HEK293 (cell line): ENCODE data around the gene MDM4.

Experiments
- CTCF ChIA-PET: fragments of 350-600 bp; formaldehyde crosslinking; extraction: SDS; loops from one replicate; lab custom pipeline; 2021; ENCODE audit warnings: antibody characterized with exemption; lab: Yijun Ruan, JAX
- POLR2A ChIA-PET: fragments of 300-600 bp; formaldehyde crosslinking; extraction: SDS; loops from one replicate; lab custom pipeline; 2020; ENCODE audit warnings: antibody characterized with exemption, inconsistent platforms; lab: Yijun Ruan, JAX
- H3K27ac ChIP-seq: fragments of 200-500 bp; sonication (Bioruptor generic); 2 replicates; pipeline ENCODE4 v1.5.1; 2014; ENCODE audit warnings: low read depth, low read length, control low read depth, inconsistent platforms; ENCODE audit errors: extremely low read depth
- H3K36me3 ChIP-seq, 2 experiments: fragments of 200-500 bp in 1 of 2; sonication (Bioruptor generic) in 1 of 2; 1 replicate in 1 of 2; 2 replicates in 1 of 2; pipeline ENCODE4 v1.5.1; 2014 to 2017; ENCODE audit warnings: inconsistent platforms in 2 of 2, low read length in 2 of 2; ENCODE audit not compliant: control insufficient read depth in 2 of 2, insufficient read depth in 1 of 2
- H3K4me1 ChIP-seq: fragments of 200-500 bp; sonication (Bioruptor generic); 2 replicates; pipeline ENCODE4 v1.5.1; 2014; ENCODE audit warnings: mild to moderate bottlenecking, low read length, inconsistent platforms; ENCODE audit not compliant: control insufficient read depth, insufficient read depth
- H3K4me3 ChIP-seq: 2 replicates; pipeline ENCODE4 v1.5.1; 2011; ENCODE audit warnings: low read depth, mild to moderate bottlenecking, control low read depth, low read length, moderate library complexity
- H3K9me3 ChIP-seq: fragments of 200-500 bp; sonication (Bioruptor generic); 2 replicates; pipeline ENCODE4 v1.5.1; 2014; ENCODE audit warnings: low read depth, low read length, inconsistent platforms; ENCODE audit not compliant: control insufficient read depth, insufficient read depth
- BCL11B ChIP-seq: fragments of 450-650 bp; formaldehyde crosslinking; IDR thresholded peaks from 2 replicates; pipeline ENCODE4 v1.5.1; 2016; ENCODE audit warnings: low read depth, missing biosample characterization, missing genetic modification characterization
- PRDM1 ChIP-seq: fragments of 450-650 bp; formaldehyde crosslinking; IDR thresholded peaks from 2 replicates; pipeline ENCODE4; 2016; ENCODE audit warnings: missing biosample characterization, missing genetic modification characterization
- TCF7L2 ChIP-seq: IDR thresholded peaks from 2 replicates; pipeline ENCODE4 v1.6.1; 2011; ENCODE audit warnings: low read depth, mild to moderate bottlenecking, inconsistent platforms, low read length, moderate library complexity, borderline replicate concordance
- YY1 ChIP-seq: fragments of 450-650 bp; formaldehyde crosslinking; IDR thresholded peaks from 2 replicates; pipeline ENCODE4 v1.5.1; 2018; ENCODE audit warnings: missing biosample characterization, missing genetic modification characterization
- ZBTB8A ChIP-seq: fragments of 450-650 bp; formaldehyde crosslinking; IDR thresholded peaks from 2 replicates; pipeline ENCODE4 v1.5.1; 2016; ENCODE audit warnings: missing biosample characterization, missing genetic modification characterization
- ZFHX2 ChIP-seq: fragments of 450-650 bp; formaldehyde crosslinking; conservative IDR thresholded peaks from 2 replicates; pipeline ENCODE4 v1.5.1; 2016; ENCODE audit warnings: missing biosample characterization, missing genetic modification characterization
- ZIC2 ChIP-seq: fragments of 450-650 bp; formaldehyde crosslinking; IDR thresholded peaks from 2 replicates; pipeline ENCODE4 v1.5.1; 2016; ENCODE audit warnings: missing biosample characterization, missing genetic modification characterization
- ZNF148 ChIP-seq: fragments of 450-650 bp; formaldehyde crosslinking; IDR thresholded peaks from 2 replicates; pipeline ENCODE4 v1.5.0; 2017; ENCODE audit warnings: missing biosample characterization, missing genetic modification characterization, borderline replicate concordance
- ZNF157 ChIP-seq: fragments of 450-650 bp; formaldehyde crosslinking; IDR thresholded peaks from 2 replicates; pipeline ENCODE4 v1.5.1; 2016; ENCODE audit warnings: missing biosample characterization, missing genetic modification characterization
- ZNF19 ChIP-seq: fragments of 450-650 bp; formaldehyde crosslinking; IDR thresholded peaks from 2 replicates; pipeline ENCODE4; 2016; ENCODE audit warnings: missing biosample characterization, missing genetic modification characterization, low read depth
- ZNF223 ChIP-seq: fragments of 450-650 bp; formaldehyde crosslinking; IDR thresholded peaks from 2 replicates; pipeline ENCODE4 v1.5.1; 2016; ENCODE audit warnings: missing biosample characterization, missing genetic modification characterization
- ZNF274 ChIP-seq, 2 experiments: fragments of 200-500 bp in 1 of 2; fragments of 450-650 bp in 1 of 2; sonication (Bioruptor generic) in 1 of 2; formaldehyde crosslinking in 1 of 2; IDR thresholded peaks; 2 replicates each; pipeline versions ENCODE4 v1.5.1 to v1.6.1; 2014 to 2016; ENCODE audit warnings: borderline replicate concordance in 1 of 2, inconsistent platforms in 1 of 2, low read length in 1 of 2, missing biosample characterization in 1 of 2, missing genetic modification characterization in 1 of 2
- ZNF416 ChIP-seq: fragments of 450-650 bp; formaldehyde crosslinking; IDR thresholded peaks from 2 replicates; pipeline ENCODE4 v1.5.1; 2016; ENCODE audit warnings: missing biosample characterization, missing genetic modification characterization
- ZNF521 ChIP-seq: fragments of 450-650 bp; formaldehyde crosslinking; IDR thresholded peaks from 2 replicates; pipeline ENCODE4 v1.5.1; 2017; ENCODE audit warnings: missing biosample characterization, mild to moderate bottlenecking, missing genetic modification characterization
- ZNF530 ChIP-seq: fragments of 450-650 bp; formaldehyde crosslinking; IDR thresholded peaks from 2 replicates; pipeline ENCODE4 v1.5.1; 2016; ENCODE audit warnings: low read depth, missing biosample characterization, missing genetic modification characterization
- ZNF610 ChIP-seq: fragments of 450-650 bp; formaldehyde crosslinking; IDR thresholded peaks from 2 replicates; pipeline ENCODE4 v1.5.1; 2016; ENCODE audit warnings: missing biosample characterization, missing genetic modification characterization, borderline replicate concordance
- ZNF624 ChIP-seq: fragments of 450-650 bp; formaldehyde crosslinking; IDR thresholded peaks from 2 replicates; pipeline ENCODE4 v1.5.1; 2017; ENCODE audit warnings: missing biosample characterization, missing genetic modification characterization
- ZNF701 ChIP-seq: fragments of 450-650 bp; formaldehyde crosslinking; IDR thresholded peaks from 2 replicates; pipeline ENCODE4 v1.5.1; 2016; ENCODE audit warnings: missing biosample characterization, missing genetic modification characterization
- ZNF76 ChIP-seq: fragments of 450-650 bp; formaldehyde crosslinking; IDR thresholded peaks from 2 replicates; pipeline ENCODE4; 2016; ENCODE audit warnings: low read depth, missing biosample characterization, missing genetic modification characterization, borderline replicate concordance
- ZNF785 ChIP-seq: fragments of 450-650 bp; formaldehyde crosslinking; IDR thresholded peaks from 2 replicates; pipeline ENCODE4 v1.5.1; 2016; ENCODE audit warnings: missing biosample characterization, missing genetic modification characterization
- ZNF791 ChIP-seq: fragments of 450-650 bp; formaldehyde crosslinking; IDR thresholded peaks from 2 replicates; pipeline ENCODE4 v1.5.1; 2016; ENCODE audit warnings: missing biosample characterization, missing genetic modification characterization
- ZNF792 ChIP-seq: fragments of 450-650 bp; formaldehyde crosslinking; IDR thresholded peaks from 2 replicates; pipeline ENCODE4 v1.5.1; 2016; ENCODE audit warnings: missing biosample characterization, missing genetic modification characterization
- TF ChIP-seq, protein P1 (sequence below): fragments of 450-650 bp; formaldehyde crosslinking; IDR thresholded peaks from 2 replicates; pipeline ENCODE4 v1.5.1; 2016; ENCODE audit warnings: missing biosample characterization, missing genetic modification characterization
- TF ChIP-seq, protein P2 (sequence below): fragments of 450-650 bp; formaldehyde crosslinking; IDR thresholded peaks from 2 replicates; pipeline ENCODE4 v1.5.1; 2017; ENCODE audit warnings: missing biosample characterization, missing genetic modification characterization
- TF ChIP-seq, protein P3 (sequence below): fragments of 450-650 bp; formaldehyde crosslinking; IDR thresholded peaks from 2 replicates; pipeline ENCODE4 v1.5.1; 2017; ENCODE audit warnings: missing biosample characterization, mild to moderate bottlenecking, missing genetic modification characterization, moderate library complexity
- TF ChIP-seq, protein P4 (sequence below): fragments of 450-650 bp; formaldehyde crosslinking; IDR thresholded peaks from 2 replicates; pipeline ENCODE4 v1.5.1; 2016; ENCODE audit warnings: missing biosample characterization, missing genetic modification characterization

The MDM4 gene

DNA sequence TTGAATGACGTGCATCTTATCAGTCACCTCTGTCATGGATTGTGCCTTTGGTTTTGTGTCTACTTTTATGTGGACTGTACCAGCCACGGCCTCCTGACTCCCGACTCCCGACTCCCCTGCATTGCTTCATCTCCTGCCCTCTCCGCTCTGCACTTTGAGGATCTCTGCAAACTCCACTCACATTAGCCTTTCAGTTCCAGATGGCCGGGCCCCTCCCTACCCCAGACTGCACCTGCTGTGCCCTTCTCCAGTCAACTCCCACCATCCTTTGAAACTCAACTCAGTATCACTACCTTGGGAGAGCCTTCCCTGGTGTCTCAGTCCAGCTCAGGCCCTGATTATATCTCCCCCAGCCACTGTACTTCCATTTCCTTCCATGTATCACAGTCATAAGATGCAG, 71.4 kb downstream of the MDM4 start:
- TF ChIP-seq TCF7L2, result no peak
- TF ChIP-seq, protein P1, sequence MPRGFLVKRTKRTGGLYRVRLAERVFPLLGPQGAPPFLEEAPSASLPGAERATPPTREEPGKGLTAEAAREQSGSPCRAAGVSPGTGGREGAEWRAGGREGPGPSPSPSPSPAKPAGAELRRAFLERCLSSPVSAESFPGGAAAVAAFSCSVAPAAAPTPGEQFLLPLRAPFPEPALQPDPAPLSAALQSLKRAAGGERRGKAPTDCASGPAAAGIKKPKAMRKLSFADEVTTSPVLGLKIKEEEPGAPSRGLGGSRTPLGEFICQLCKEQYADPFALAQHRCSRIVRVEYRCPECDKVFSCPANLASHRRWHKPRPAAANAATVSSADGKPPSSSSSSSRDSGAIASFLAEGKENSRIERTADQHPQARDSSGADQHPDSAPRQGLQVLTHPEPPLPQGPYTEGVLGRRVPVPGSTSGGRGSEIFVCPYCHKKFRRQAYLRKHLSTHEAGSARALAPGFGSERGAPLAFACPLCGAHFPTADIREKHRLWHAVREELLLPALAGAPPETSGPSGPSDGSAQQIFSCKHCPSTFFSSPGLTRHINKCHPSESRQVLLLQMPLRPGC, result no peak
- TF ChIP-seq ZIC2 (tag by site-specific recombination), result no peak
- TF ChIP-seq ZNF416, result no peak
- no peak for TF ChIP-seq ZNF701 (tag by site-specific recombination)
- TF ChIP-seq ZNF530 (tag by site-specific recombination), result no peak
- no peak for TF ChIP-seq ZNF785 (tag by site-specific recombination)
- no peak for TF ChIP-seq PRDM1 (tag by site-specific recombination)
- TF ChIP-seq ZNF223, result no peak
- TF ChIP-seq ZNF19 (tag by site-specific recombination), result no peak
- Histone ChIP-seq H3K4me3 (no peak overlapping the region), H3K27ac (no peak overlapping the region), H3K36me3 (no peaks in the 10 kb centered on the region), H3K9me3 (no peaks in the 10 kb centered on the region), H3K4me1 (no peaks in the 10 kb centered on the region)
- POLR2A ChIA-PET, result no interaction called here
- CTCF ChIA-PET, result interaction anchor here (2.2 kb wide), 1 partner anchor 219 kb away, joined by 7 read pairs; no protein-coding TSS in a partner anchor

DNA sequence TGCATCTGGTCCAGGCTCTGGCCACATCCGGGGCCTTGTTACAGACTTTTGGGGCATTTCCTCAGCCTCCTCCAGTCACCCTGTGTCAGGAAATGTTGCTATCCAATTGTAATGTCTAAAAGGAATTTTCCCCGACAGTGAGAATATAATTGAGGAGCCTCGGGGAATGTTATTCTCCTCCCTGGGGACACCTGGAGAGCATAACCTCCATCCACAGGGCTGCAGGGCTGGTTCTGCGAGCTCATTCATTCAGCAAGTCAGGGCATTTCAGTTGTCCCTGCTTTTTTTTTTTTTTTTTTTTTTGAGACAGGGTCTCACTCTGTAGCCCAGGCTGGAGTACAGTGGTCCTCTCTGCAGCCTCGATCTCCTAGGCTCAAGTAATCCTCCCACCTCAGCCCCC, 72.6 kb downstream of the MDM4 start:
- no peaks in the 10 kb centered on the region for H3K9me3 ChIP-seq
- H3K36me3 ChIP-seq, result no peaks in the 10 kb centered on the region
- POLR2A ChIA-PET, result interaction anchor here (0.5 kb wide), 1 partner anchor 172 kb away, joined by 3 read pairs; no protein-coding TSS in a partner anchor
- no peak for TF ChIP-seq ZNF610 (tag by site-specific recombination)
- TF ChIP-seq, protein P2, sequence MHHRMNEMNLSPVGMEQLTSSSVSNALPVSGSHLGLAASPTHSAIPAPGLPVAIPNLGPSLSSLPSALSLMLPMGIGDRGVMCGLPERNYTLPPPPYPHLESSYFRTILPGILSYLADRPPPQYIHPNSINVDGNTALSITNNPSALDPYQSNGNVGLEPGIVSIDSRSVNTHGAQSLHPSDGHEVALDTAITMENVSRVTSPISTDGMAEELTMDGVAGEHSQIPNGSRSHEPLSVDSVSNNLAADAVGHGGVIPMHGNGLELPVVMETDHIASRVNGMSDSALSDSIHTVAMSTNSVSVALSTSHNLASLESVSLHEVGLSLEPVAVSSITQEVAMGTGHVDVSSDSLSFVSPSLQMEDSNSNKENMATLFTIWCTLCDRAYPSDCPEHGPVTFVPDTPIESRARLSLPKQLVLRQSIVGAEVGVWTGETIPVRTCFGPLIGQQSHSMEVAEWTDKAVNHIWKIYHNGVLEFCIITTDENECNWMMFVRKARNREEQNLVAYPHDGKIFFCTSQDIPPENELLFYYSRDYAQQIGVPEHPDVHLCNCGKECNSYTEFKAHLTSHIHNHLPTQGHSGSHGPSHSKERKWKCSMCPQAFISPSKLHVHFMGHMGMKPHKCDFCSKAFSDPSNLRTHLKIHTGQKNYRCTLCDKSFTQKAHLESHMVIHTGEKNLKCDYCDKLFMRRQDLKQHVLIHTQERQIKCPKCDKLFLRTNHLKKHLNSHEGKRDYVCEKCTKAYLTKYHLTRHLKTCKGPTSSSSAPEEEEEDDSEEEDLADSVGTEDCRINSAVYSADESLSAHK, result no peak
- TF ChIP-seq ZNF76 (tag by site-specific recombination), result no peak
- TF ChIP-seq ZNF791, result no peak
- no peak for TF ChIP-seq ZBTB8A (tag by site-specific recombination)
- TF ChIP-seq, protein P3, sequence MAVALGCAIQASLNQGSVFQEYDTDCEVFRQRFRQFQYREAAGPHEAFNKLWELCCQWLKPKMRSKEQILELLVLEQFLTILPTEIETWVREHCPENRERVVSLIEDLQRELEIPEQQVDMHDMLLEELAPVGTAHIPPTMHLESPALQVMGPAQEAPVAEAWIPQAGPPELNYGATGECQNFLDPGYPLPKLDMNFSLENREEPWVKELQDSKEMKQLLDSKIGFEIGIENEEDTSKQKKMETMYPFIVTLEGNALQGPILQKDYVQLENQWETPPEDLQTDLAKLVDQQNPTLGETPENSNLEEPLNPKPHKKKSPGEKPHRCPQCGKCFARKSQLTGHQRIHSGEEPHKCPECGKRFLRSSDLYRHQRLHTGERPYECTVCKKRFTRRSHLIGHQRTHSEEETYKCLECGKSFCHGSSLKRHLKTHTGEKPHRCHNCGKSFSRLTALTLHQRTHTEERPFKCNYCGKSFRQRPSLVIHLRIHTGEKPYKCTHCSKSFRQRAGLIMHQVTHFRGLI (tag by site-specific recombination), result no peak
- TF ChIP-seq YY1 (tag by site-specific recombination), result no peak
- TF ChIP-seq ZFHX2 (tag by site-specific recombination), result no peak
- TF ChIP-seq ZNF624 (tag by site-specific recombination), result no peak
- TF ChIP-seq BCL11B (tag by site-specific recombination), result no peak
- no peak for TF ChIP-seq TCF7L2
- TF ChIP-seq ZNF157 (tag by site-specific recombination), result no peak
- TF ChIP-seq, protein P4, sequence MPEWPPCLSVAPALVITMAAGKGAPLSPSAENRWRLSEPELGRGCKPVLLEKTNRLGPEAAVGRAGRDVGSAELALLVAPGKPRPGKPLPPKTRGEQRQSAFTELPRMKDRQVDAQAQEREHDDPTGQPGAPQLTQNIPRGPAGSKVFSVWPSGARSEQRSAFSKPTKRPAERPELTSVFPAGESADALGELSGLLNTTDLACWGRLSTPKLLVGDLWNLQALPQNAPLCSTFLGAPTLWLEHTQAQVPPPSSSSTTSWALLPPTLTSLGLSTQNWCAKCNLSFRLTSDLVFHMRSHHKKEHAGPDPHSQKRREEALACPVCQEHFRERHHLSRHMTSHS, result no peak
- no peak for TF ChIP-seq ZNF274 (IDR thresholded peaks at IDR 0.05; ENCODE audit: low read length)
- TF ChIP-seq ZNF274 (tag by site-specific recombination; IDR thresholded peaks at IDR 0.05; ENCODE audit: borderline replicate concordance), result no peak
- TF ChIP-seq ZNF148, result no peak
- TF ChIP-seq ZNF792, result no peak
- no peak for TF ChIP-seq ZNF521 (tag by site-specific recombination)
- CTCF ChIA-PET, result interaction anchor here (1.2 to 2.2 kb wide), 2 partner anchors 203 to 218 kb away, joined by 4 to 7 read pairs; no protein-coding TSS in a partner anchor
- no peak overlapping the region for H3K27ac ChIP-seq
- no peaks in the 10 kb centered on the region for H3K4me1 ChIP-seq
- H3K4me3 ChIP-seq, result no peak overlapping the region
